ENCODE measurements around the gene ZBP1.

The ZBP1 gene

GRCh38 chr20:57568088-57568896 is 51.9 kb downstream of the ZBP1 start:
- DNase-seq = no peak

- no peak for DNase-seq
These were observed 52.7 kb downstream of the ZBP1 start for GRCh38 chr20:57567471-57568079.

GRCh38 chr20:57566803-57567459 is 53.3 kb downstream of the ZBP1 start:
- DNase-seq = no peak

DNA sequence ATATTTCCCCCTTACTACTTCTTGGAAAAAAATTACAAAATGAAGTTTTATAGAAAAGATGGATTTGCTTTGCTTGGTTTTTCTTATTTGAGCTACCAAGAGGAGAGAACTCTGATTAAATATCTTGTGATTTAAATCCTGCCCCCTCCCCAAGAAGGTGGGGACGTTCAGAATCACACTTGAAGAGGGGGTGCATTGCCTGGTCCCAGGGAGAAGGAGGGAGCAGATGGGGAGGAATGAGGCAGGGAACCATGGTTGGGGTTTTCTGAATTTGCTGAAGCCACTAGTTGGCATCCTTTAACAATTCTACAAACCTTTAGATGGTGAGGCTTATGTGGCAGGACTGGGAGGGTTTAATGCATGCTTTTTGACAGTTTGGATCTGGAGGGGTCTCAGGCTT is 53.8 kb downstream of the ZBP1 start:
- no peak for DNase-seq

- no peak for DNase-seq
These were observed 55.1 kb downstream of the ZBP1 start for GRCh38 chr20:57564951-57565642.

- DNase-seq = no peak
These were observed 55.9 kb downstream of the ZBP1 start for GRCh38 chr20:57564180-57564802.

DNA sequence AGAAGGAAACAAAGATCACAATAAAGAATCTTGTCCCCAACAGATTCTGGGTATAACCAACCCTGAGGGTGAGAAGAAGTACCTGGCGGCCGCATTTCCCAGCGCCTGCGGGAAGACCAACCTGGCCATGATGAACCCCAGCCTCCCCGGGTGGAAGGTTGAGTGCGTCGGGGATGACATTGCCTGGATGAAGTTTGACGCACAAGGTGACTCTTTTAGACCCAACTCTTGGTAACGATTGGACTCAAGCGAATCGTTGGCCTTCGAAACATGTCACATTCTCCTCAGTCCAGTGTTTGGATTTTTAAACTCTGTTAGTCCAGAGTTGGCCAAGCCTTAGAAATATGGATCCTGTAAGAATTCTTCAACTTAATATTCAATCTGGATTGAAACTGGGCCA is 56.7 kb downstream of the ZBP1 start:
- no peak for DNase-seq

- DNase-seq = no peak
These were observed 57.4 kb downstream of the ZBP1 start for GRCh38 chr20:57562541-57563465.

DNA sequence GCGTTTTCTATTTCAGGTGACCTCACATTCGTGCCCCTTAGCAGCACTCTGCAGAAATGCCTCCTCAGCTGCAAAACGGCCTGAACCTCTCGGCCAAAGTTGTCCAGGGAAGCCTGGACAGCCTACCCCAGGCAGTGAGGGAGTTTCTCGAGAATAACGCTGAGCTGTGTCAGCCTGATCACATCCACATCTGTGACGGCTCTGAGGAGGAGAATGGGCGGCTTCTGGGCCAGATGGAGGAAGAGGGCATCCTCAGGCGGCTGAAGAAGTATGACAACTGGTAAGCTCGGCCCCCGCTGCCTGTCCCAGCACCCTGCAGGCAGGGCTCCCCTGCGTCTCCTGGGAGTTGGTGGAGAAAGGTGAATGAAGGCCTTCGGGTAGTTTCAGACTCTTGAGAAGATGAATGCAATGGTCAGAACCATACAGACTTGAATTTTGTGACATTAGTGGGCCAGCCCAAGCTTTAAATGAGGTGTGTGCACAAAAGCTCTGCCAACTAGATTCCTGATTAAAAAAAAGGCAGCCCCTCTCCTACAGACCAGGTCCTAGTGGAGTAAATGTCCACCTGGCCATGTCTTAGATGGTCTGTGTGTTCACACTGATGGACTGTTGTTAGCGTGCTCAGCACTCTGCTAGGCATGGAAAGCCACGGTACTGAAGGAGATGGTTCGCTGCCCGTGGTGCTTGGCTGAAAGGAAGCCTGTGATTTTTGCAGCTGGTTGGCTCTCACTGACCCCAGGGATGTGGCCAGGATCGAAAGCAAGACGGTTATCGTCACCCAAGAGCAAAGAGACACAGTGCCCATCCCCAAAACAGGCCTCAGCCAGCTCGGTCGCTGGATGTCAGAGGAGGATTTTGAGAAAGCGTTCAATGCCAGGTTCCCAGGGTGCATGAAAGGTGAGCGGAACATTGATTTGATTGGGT is 58.6 kb downstream of the ZBP1 start:
- DNase-seq = no peak

GRCh38 chr20:57560554-57561355 is 59.5 kb downstream of the ZBP1 start, which contains the start of gene PCK1:
Gene PCK1, plus strand, starts transcription at chr20:57561110. Its CDS starts 302 bp downstream, at chr20:57561412.
- no peak for DNase-seq

- DNase-seq = no peak
These were observed 60.3 kb downstream of the ZBP1 start for GRCh38 chr20:57559658-57560553.

DNA sequence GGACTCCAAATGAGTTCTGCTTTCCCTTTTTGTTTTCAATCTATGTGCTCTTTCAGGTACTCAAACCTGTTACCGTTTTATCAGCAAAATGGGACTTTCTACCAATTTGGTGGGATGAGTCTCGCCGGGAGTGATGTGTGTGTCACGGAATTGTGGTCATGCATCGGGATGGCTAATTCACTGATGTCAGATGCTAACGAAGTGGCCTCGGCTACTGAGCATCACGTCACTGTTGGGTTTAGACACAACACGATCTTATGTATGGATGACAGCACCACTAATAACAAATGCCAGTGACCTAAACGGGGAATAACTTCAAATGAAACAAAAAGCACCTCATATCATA is 61.0 kb downstream of the ZBP1 start:
- DNase-seq = no peak

- no peak for DNase-seq
These were observed 61.5 kb downstream of the ZBP1 start for GRCh38 chr20:57558614-57559288.

- no peak for DNase-seq
These were observed 62.2 kb downstream of the ZBP1 start for GRCh38 chr20:57557926-57558613.

GRCh38 chr20:57556980-57557274 is 63.3 kb downstream of the ZBP1 start:
- DNase-seq = no peak

- DNase-seq = no peak
These were observed 64.6 kb downstream of the ZBP1 start for GRCh38 chr20:57555457-57556184.
